ENCODE data around the gene NCEH1.
"Not testable (repeated sequence)": the region's sequence is repeated elsewhere in the genome, so short reads cannot be mapped to it uniquely, and the experiment has no call there.

Gene NCEH1

GRCh38 chr3:172607305-172608121, 103.4 kb downstream of the NCEH1 start:
- DNase-seq = no peak

- no peak for DNase-seq
Measured at GRCh38 chr3:172606021-172606420, 104.8 kb downstream of the NCEH1 start.

GRCh38 chr3:172604895-172605646, 105.8 kb downstream of the NCEH1 start:
- no peak for DNase-seq

- no peak for DNase-seq
Measured at GRCh38 chr3:172601066-172601832, 109.6 kb downstream of the NCEH1 start.

- no peak for DNase-seq
Measured at GRCh38 chr3:172600644-172601065, 110.2 kb downstream of the NCEH1 start.

- no peak for DNase-seq
Measured at GRCh38 chr3:172598904-172599303, 112.0 kb downstream of the NCEH1 start.

- DNase-seq = no peak
Measured at GRCh38 chr3:172596394-172596706, 114.5 kb downstream of the NCEH1 start.

- DNase-seq = no peak
Measured at GRCh38 chr3:172595664-172596393, 115.0 kb downstream of the NCEH1 start.

GRCh38 chr3:172594900-172595663, 115.8 kb downstream of the NCEH1 start:
- not testable (repeated sequence) for DNase-seq

- DNase-seq = no peak
Measured at GRCh38 chr3:172592898-172593669, 117.8 kb downstream of the NCEH1 start.

GRCh38 chr3:172591876-172592771, 118.7 kb downstream of the NCEH1 start:
- no peak for DNase-seq

GRCh38 chr3:172591125-172591605, 119.7 kb downstream of the NCEH1 start:
- DNase-seq = no peak

GRCh38 chr3:172586436-172586835, 124.4 kb downstream of the NCEH1 start:
- DNase-seq = no peak

- no peak for DNase-seq
Measured at GRCh38 chr3:172585954-172586353, 124.9 kb downstream of the NCEH1 start.

GRCh38 chr3:172582712-172583111, 128.2 kb downstream of the NCEH1 start:
- DNase-seq = no peak

- DNase-seq = no peak
Measured at GRCh38 chr3:172581757-172582166, 129.1 kb downstream of the NCEH1 start.

- no peak for DNase-seq
Measured at GRCh38 chr3:172580680-172581401, 130.0 kb downstream of the NCEH1 start.

All from NCI-H2171 (cell line).